AG09319 (cell line): ENCODE results near the gene CD44.

Source experiments
- DNase-seq: peaks from one replicate; pipeline ENCODE4 v3.0.0-alpha.2; 2010; ENCODE audit warnings: low read depth; ENCODE audit errors: extremely low read depth
- CTCF ChIP-seq: IDR thresholded peaks from 2 replicates; pipeline ENCODE4 v1.5.1; 2011; ENCODE audit warnings: low read depth, mild to moderate bottlenecking, inconsistent platforms, low read length, moderate library complexity

The CD44 gene

GRCh38 chr11:35206616-35207015 is 67.6 kb downstream of the CD44 start:
- DNase-seq, result no peak
- TF ChIP-seq CTCF, result no peak

GRCh38 chr11:35207471-35208403 is 68.8 kb downstream of the CD44 start:
- DNase-seq, result no peak
- TF ChIP-seq CTCF, result no peak

GRCh38 chr11:35208795-35209194 is 69.8 kb downstream of the CD44 start:
- TF ChIP-seq CTCF, result no peak
- DNase-seq, result no peak

GRCh38 chr11:35210876-35211546 is 72.0 kb downstream of the CD44 start:
- TF ChIP-seq CTCF, result no peak
- DNase-seq, result no peak

DNA sequence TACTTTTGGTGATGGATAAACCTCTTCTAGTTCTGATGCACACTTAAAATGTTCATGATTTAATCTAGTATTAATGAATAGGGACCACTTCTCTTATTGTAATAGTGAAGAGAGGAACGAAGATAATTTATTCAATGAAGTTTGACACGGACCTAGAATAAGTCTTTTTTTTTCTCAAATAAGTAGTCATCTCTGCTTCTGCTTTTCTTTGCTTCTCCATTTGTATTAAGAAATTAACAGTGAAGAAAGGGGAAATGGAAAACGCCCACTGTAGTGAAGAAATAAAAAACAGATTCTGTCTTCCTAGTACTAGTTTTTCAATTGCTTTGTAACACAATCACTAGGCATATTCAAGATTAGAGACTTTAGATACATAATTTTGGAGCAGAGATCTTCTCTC is 73.0 kb downstream of the CD44 start:
- TF ChIP-seq CTCF, result no peak

GRCh38 chr11:35214226-35214770 is 75.3 kb downstream of the CD44 start:
- DNase-seq, result no peak
- no peak for TF ChIP-seq CTCF

More for the DNA sequence above, 73.0 kb downstream of the CD44 start:
- DNase-seq, result no peak

GRCh38 chr11:35214792-35215193 is 75.8 kb downstream of the CD44 start:
- TF ChIP-seq CTCF, result no peak

More at GRCh38 chr11:35214792-35215193, 75.8 kb downstream of the CD44 start:
- DNase-seq, result peak; percentile 66
